Fibroblast of the aortic adventitia (primary cell): ENCODE measurements around the gene GFOD1. TPM values are rescaled to one million over a fixed set of nuclear protein-coding genes. Genes with fewer than 3 reads are reported as not detected.

ENCODE experiments used
- DNase-seq: peaks from one replicate; pipeline ENCODE4 v3.0.0-alpha.2; 2010; ENCODE audit warnings: low read depth
- H3K4me3 ChIP-seq: 2 replicates; pipeline ENCODE4 v1.5.1; 2011; ENCODE audit warnings: low read depth, mild to moderate bottlenecking, control low read depth, low read length, moderate library complexity
- CTCF ChIP-seq: IDR thresholded peaks from 2 replicates; pipeline ENCODE4 v1.5.1; 2011; ENCODE audit warnings: mild to moderate bottlenecking, low read length, control low read depth, inconsistent platforms; ENCODE audit not compliant: insufficient read depth
- total RNA-seq: library from RNA; depleted of rRNA; stranded (reverse); fragments of >200 nt; gene quantifications from 2 replicates; pipeline ENCODE4 v1.2.3, GENCODE V29; 2012; ENCODE audit warnings: low replicate concordance

Gene GFOD1
- total RNA-seq, 1 donor: 2.6 TPM

GRCh38 chr6:13336553-13336952 lies 150.8 kb downstream of the GFOD1 start:
- no peak overlapping the region for H3K4me3 ChIP-seq
- peak; percentile 92 for TF ChIP-seq CTCF
- DNase-seq: peak; percentile 96

GRCh38 chr6:13334953-13335352 lies 152.4 kb downstream of the GFOD1 start:
- TF ChIP-seq CTCF: no peak
- H3K4me3 ChIP-seq: no peak overlapping the region
- DNase-seq: peak; percentile 84

GRCh38 chr6:13332349-13332706 lies 155.1 kb downstream of the GFOD1 start:
- no peak for DNase-seq
- H3K4me3 ChIP-seq: no peak overlapping the region
- no peak for TF ChIP-seq CTCF

- DNase-seq: peak; percentile 58
- H3K4me3 ChIP-seq: no peak overlapping the region
- peak; percentile 67 for TF ChIP-seq CTCF
These were observed 155.7 kb downstream of the GFOD1 start for GRCh38 chr6:13331516-13332348.

GRCh38 chr6:13328875-13329183 lies 158.6 kb downstream of the GFOD1 start:
- DNase-seq: no peak
- peak overlapping the region; percentile 93 for H3K4me3 ChIP-seq
- TF ChIP-seq CTCF: no peak

- TF ChIP-seq CTCF: peak; percentile 24
- DNase-seq: peak; percentile 90
- H3K4me3 ChIP-seq: peak within 1 kb of the TSS; percentile 93
These were observed 159.1 kb downstream of the GFOD1 start, which contains the start of gene TBC1D7 for GRCh38 chr6:13328076-13328874. TSS of gene TBC1D7 (minus strand) at chr6:13328537. CDS start at chr6:13326898, 1,639 bp downstream.
